ENCODE data around the gene ZDHHC21. TPM values are rescaled to one million over a fixed set of nuclear protein-coding genes. Genes with fewer than 3 reads are reported as not detected.

Gene ZDHHC21
- total RNA-seq, 2 donors from 2014 or later = 8.0 to 11.6 TPM

- Histone ChIP-seq H3K36me3 (no peaks in the 10 kb centered on the region), H3K4me3 (no peak overlapping the region), H3K27ac (no peak overlapping the region), H3K27me3 (replicated peaks; ENCODE audit: insufficient read depth) (no peaks in the 10 kb centered on the region), H3K9me3 (no peaks in the 10 kb centered on the region), H3K4me1 (replicated peaks) (no peaks in the 10 kb centered on the region)
- DNase-seq (ENCODE audit: low spot score) = no peak
- intact Hi-C loops (cut with DNase I) = no loop called here
- 80% methylated on average over 3 of the region's 3 CpGs for WGBS
- TF ChIP-seq CTCF (IDR thresholded peaks at IDR 0.05) (no peak), POLR2AphosphoS5 (IDR thresholded peaks at IDR 0.05) (no peak), POLR2A (IDR thresholded peaks at IDR 0.05) (no peak)
These were observed 20.0 kb upstream of the ZDHHC21 start for GRCh38 chr9:14713187-14713767.

- Histone ChIP-seq H3K4me1 (replicated peaks) (no peaks in the 10 kb centered on the region), H3K36me3 (no peaks in the 10 kb centered on the region), H3K9me3 (no peaks in the 10 kb centered on the region), H3K4me3 (no peak overlapping the region), H3K27me3 (replicated peaks; ENCODE audit: insufficient read depth) (no peaks in the 10 kb centered on the region), H3K27ac (no peak overlapping the region)
- TF ChIP-seq POLR2A (IDR thresholded peaks at IDR 0.05) = no peak
- no peak for TF ChIP-seq CTCF (IDR thresholded peaks at IDR 0.05)
- no peak for TF ChIP-seq POLR2AphosphoS5 (IDR thresholded peaks at IDR 0.05)
- DNase-seq (ENCODE audit: low spot score) = no peak
- intact Hi-C loops (cut with DNase I) = no loop called here
These were observed 17.6 kb upstream of the ZDHHC21 start for GRCh38 chr9:14710804-14711203.

GRCh38 chr9:14706530-14707140, 13.4 kb upstream of the ZDHHC21 start:
- H3K27me3 ChIP-seq (replicated peaks; ENCODE audit: insufficient read depth) = no peaks in the 10 kb centered on the region
- no peaks in the 10 kb centered on the region for H3K4me1 ChIP-seq (replicated peaks)
- 89% methylated on average over 5 of the region's 5 CpGs for WGBS
- H3K9me3 ChIP-seq = no peaks in the 10 kb centered on the region
- intact Hi-C loops (cut with DNase I) = no loop called here
- no peaks in the 10 kb centered on the region for H3K36me3 ChIP-seq
- no peak overlapping the region for H3K27ac ChIP-seq
- H3K4me3 ChIP-seq = no peak overlapping the region
- TF ChIP-seq POLR2AphosphoS5 (IDR thresholded peaks at IDR 0.05) (no peak), POLR2A (IDR thresholded peaks at IDR 0.05) (no peak), CTCF (IDR thresholded peaks at IDR 0.05) (no peak)
- no peak for DNase-seq (ENCODE audit: low spot score)

- TF ChIP-seq POLR2A (IDR thresholded peaks at IDR 0.05) = no peak
- TF ChIP-seq POLR2AphosphoS5 (IDR thresholded peaks at IDR 0.05) = no peak
- TF ChIP-seq CTCF (IDR thresholded peaks at IDR 0.05) = no peak
- H3K4me3 ChIP-seq = no peak overlapping the region
- H3K4me1 ChIP-seq (replicated peaks) = no peaks in the 10 kb centered on the region
- no peak overlapping the region for H3K27ac ChIP-seq
- no peaks in the 10 kb centered on the region for H3K27me3 ChIP-seq (replicated peaks; ENCODE audit: insufficient read depth)
- no peaks in the 10 kb centered on the region for H3K36me3 ChIP-seq
- no peak for DNase-seq (ENCODE audit: low spot score)
- intact Hi-C loops (cut with DNase I) = no loop called here
- H3K9me3 ChIP-seq = no peaks in the 10 kb centered on the region
These were observed 11.8 kb upstream of the ZDHHC21 start for GRCh38 chr9:14705079-14705478.

GRCh38 chr9:14704281-14704680, 11.0 kb upstream of the ZDHHC21 start:
- DNase-seq (ENCODE audit: low spot score) = no peak
- Histone ChIP-seq H3K9me3 (no peaks in the 10 kb centered on the region), H3K27me3 (replicated peaks; ENCODE audit: insufficient read depth) (no peaks in the 10 kb centered on the region), H3K4me3 (no peak overlapping the region), H3K27ac (no peak overlapping the region), H3K36me3 (no peaks in the 10 kb centered on the region), H3K4me1 (replicated peaks) (no peaks in the 10 kb centered on the region)
- TF ChIP-seq POLR2AphosphoS5 (IDR thresholded peaks at IDR 0.05) = no peak
- no peak for TF ChIP-seq CTCF (IDR thresholded peaks at IDR 0.05)
- TF ChIP-seq POLR2A (IDR thresholded peaks at IDR 0.05) = no peak
- intact Hi-C loops (cut with DNase I) = no loop called here
- WGBS = 94% methylated on average over 3 of the region's 3 CpGs

All from prostate gland (tissue), 2 donors.